Measurements from ENCODE around the gene TTC17. TPM values are rescaled to one million over a fixed set of nuclear protein-coding genes. Genes with fewer than 3 reads are reported as not detected.

The TTC17 gene
- total RNA-seq, 3 donors from 2014 or later (not counting 1 experiment from before 2014, with no cell fraction given), result 100 to 129 (median 101) TPM

DNA sequence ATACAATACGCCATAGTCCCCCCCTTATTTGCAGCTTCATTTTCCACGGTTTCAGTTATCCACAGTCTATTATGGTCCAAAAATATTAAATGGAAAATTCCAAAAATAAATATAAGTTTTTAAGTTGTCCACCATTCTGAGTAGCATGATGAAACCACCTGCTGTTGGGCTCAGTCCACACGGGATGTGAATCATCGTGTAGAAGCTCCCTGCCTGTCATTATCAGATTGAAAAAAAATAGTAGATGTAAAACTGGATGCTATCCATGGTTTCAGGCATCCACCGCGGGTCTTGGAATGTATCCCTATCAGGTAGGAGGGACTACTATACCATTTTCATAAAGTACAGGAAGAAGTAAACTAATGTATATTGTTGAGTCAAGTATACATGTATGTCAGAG, 127.4 kb downstream of the TTC17 start:
- H3K27me3 ChIP-seq (ENCODE audit: control insufficient read depth, insufficient read depth, low read length), result no peaks in the 10 kb centered on the region
- peaks cover 6% of the 10 kb centered on the region for H3K36me3 ChIP-seq (ENCODE audit: control insufficient read depth, insufficient read depth, low read length)
- H3K36me3 Mint-ChIP-seq, result no peaks in the 10 kb centered on the region
- 97% methylated on average over 2 of the region's 6 CpGs for WGBS (ENCODE audit: insufficient coverage)
- no peaks in the 10 kb centered on the region for H3K9me3 Mint-ChIP-seq
- peaks cover 6 to 7% of the 10 kb centered on the region in 2 donors for H3K4me1 Mint-ChIP-seq
- no peak for ATAC-seq
- no peak overlapping the region for H3K27ac Mint-ChIP-seq
- no peaks in the 10 kb centered on the region for H3K27me3 Mint-ChIP-seq (ENCODE audit: low read depth in 2 of 2)
- H3K4me1 ChIP-seq (ENCODE audit: control insufficient read depth, insufficient read depth, low read length), result no peaks in the 10 kb centered on the region
- TF ChIP-seq, protein P1, sequence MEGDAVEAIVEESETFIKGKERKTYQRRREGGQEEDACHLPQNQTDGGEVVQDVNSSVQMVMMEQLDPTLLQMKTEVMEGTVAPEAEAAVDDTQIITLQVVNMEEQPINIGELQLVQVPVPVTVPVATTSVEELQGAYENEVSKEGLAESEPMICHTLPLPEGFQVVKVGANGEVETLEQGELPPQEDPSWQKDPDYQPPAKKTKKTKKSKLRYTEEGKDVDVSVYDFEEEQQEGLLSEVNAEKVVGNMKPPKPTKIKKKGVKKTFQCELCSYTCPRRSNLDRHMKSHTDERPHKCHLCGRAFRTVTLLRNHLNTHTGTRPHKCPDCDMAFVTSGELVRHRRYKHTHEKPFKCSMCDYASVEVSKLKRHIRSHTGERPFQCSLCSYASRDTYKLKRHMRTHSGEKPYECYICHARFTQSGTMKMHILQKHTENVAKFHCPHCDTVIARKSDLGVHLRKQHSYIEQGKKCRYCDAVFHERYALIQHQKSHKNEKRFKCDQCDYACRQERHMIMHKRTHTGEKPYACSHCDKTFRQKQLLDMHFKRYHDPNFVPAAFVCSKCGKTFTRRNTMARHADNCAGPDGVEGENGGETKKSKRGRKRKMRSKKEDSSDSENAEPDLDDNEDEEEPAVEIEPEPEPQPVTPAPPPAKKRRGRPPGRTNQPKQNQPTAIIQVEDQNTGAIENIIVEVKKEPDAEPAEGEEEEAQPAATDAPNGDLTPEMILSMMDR (IDR thresholded peaks at IDR 0.05), result no peak
- intact Hi-C loops (cut with micrococcal nuclease), result no loop called here
- H3K27ac ChIP-seq (ENCODE audit: low read length), result no peak overlapping the region
- H3K9me3 ChIP-seq (ENCODE audit: control insufficient read depth, insufficient read depth, low read length), result no peaks in the 10 kb centered on the region
- H3K4me3 Mint-ChIP-seq, result no peak overlapping the region
- no peak for DNase-seq
- no peak overlapping the region for H3K4me3 ChIP-seq (ENCODE audit: low read length)

DNA sequence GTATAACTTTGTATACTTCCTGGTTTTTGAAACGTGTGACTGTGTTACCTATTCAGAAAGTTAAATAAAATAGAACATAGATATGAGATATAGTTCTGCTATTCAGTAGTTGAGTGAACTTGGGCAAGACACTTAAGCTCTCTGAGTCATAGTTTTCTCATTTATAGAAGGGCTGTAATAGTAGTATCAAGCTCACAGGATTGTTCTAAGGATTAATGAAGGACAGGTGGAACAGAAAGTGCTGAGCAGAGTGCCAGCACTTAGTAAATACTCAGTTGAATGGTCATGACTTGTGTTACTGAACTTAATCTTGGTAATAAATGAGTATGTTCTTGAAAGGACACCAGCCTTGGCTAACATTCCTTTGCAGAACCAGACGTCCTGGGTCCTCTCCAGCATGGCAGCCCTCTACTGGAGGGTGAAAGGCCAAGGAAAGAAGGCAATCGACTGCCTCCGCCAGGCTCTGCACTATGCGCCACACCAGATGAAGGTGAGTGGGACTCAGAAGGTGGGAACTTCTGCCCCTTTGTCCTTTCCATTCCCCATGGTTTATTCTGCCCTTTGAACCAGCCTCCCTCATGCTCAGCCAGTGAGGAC, 131.2 kb downstream of the TTC17 start:
- no peak overlapping the region for H3K27ac ChIP-seq (ENCODE audit: low read length)
- H3K4me1 ChIP-seq (ENCODE audit: control insufficient read depth, insufficient read depth, low read length), result no peaks in the 10 kb centered on the region
- H3K27me3 ChIP-seq (ENCODE audit: control insufficient read depth, insufficient read depth, low read length), result no peaks in the 10 kb centered on the region
- Mint-ChIP-seq H3K9me3 (no peaks in the 10 kb centered on the region), H3K36me3 (peaks cover 27% of the 10 kb centered on the region), H3K4me1 (peaks cover 6 to 7% of the 10 kb centered on the region in 2 donors), H3K27ac (no peak overlapping the region), H3K4me3 (no peak overlapping the region), H3K27me3 (ENCODE audit: low read depth in 2 of 2) (no peaks in the 10 kb centered on the region)
- intact Hi-C loops (cut with micrococcal nuclease), result no loop called here
- DNase-seq, result no peak
- no peak for ATAC-seq
- WGBS (ENCODE audit: insufficient coverage), result 90% methylated on average over 5 of the region's 5 CpGs
- TF ChIP-seq, protein P1 (IDR thresholded peaks at IDR 0.05), result no peak
- no peaks in the 10 kb centered on the region for H3K9me3 ChIP-seq (ENCODE audit: control insufficient read depth, insufficient read depth, low read length)
- H3K4me3 ChIP-seq (ENCODE audit: low read length), result no peak overlapping the region
- peaks cover 21% of the 10 kb centered on the region for H3K36me3 ChIP-seq (ENCODE audit: control insufficient read depth, insufficient read depth, low read length)

DNA sequence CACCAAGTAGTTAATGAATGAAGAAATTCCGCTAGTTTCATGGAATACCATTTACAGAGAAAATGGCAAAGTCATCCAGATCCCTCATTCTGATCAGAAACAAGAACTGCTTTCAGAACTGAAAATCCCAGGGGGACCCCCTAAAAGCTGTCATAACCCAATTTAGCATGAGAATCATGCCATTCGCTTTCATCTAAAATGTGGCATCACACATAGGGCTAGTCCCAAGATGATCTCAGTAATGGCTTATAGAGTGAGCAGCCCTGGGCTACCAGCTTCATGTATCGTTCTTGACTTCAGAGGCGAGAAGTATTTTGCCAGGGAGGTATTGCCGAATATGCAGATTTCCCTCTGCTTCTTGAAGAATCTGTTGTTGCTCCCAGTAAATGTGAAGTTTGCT, 134.0 kb downstream of the TTC17 start:
- Histone ChIP-seq H3K27me3 (ENCODE audit: control insufficient read depth, insufficient read depth, low read length) (no peaks in the 10 kb centered on the region), H3K36me3 (ENCODE audit: control insufficient read depth, insufficient read depth, low read length) (peaks cover 21% of the 10 kb centered on the region), H3K4me3 (ENCODE audit: low read length) (no peak overlapping the region), H3K9me3 (ENCODE audit: control insufficient read depth, insufficient read depth, low read length) (no peaks in the 10 kb centered on the region), H3K27ac (ENCODE audit: low read length) (no peak overlapping the region), H3K4me1 (ENCODE audit: control insufficient read depth, insufficient read depth, low read length) (no peaks in the 10 kb centered on the region)
- 92% methylated on average over 5 of the region's 5 CpGs for WGBS (ENCODE audit: insufficient coverage)
- Mint-ChIP-seq H3K4me3 (no peak overlapping the region), H3K27me3 (ENCODE audit: low read depth in 2 of 2) (no peaks in the 10 kb centered on the region), H3K27ac (no peak overlapping the region), H3K4me1 (peaks cover 6 to 7% of the 10 kb centered on the region in 2 donors), H3K9me3 (no peaks in the 10 kb centered on the region), H3K36me3 (peaks cover 27% of the 10 kb centered on the region)
- TF ChIP-seq, protein P1 (IDR thresholded peaks at IDR 0.05), result no peak
- ATAC-seq (no peak), DNase-seq (no peak)
- intact Hi-C loops (cut with micrococcal nuclease), result no loop called here

DNA sequence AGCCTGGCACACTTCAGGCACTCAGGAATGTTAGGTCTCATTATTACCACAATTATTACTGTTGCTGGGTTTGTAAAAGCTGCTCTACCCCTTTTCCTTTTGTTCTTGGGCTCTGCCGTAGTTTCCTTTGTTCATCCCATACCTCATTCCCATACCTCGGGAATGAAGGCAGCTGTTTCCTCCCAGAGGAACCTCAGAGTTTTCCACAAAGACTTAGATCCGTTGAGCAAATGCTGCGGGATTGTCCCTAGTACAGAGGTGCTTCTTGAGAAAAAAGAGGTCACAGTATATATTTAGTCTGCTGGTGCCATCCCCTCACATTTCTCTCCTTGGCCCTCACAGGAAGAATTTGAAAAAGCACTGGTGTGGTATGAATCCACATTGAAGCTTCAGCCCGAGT, 134.7 kb downstream of the TTC17 start:
- WGBS (ENCODE audit: insufficient coverage), result 96% methylated on average over 5 of the region's 5 CpGs

More for the DNA sequence above, 134.7 kb downstream of the TTC17 start:
- Mint-ChIP-seq H3K9me3 (no peaks in the 10 kb centered on the region), H3K4me3 (no peak overlapping the region), H3K27me3 (ENCODE audit: low read depth in 2 of 2) (no peaks in the 10 kb centered on the region), H3K27ac (no peak overlapping the region), H3K4me1 (peaks cover 6 to 7% of the 10 kb centered on the region in 2 donors), H3K36me3 (peaks cover 27% of the 10 kb centered on the region)
- ATAC-seq (no peak), DNase-seq (no peak)
- Histone ChIP-seq H3K27me3 (ENCODE audit: control insufficient read depth, insufficient read depth, low read length) (no peaks in the 10 kb centered on the region), H3K36me3 (ENCODE audit: control insufficient read depth, insufficient read depth, low read length) (peaks cover 21% of the 10 kb centered on the region), H3K9me3 (ENCODE audit: control insufficient read depth, insufficient read depth, low read length) (no peaks in the 10 kb centered on the region), H3K27ac (ENCODE audit: low read length) (no peak overlapping the region), H3K4me1 (ENCODE audit: control insufficient read depth, insufficient read depth, low read length) (no peaks in the 10 kb centered on the region), H3K4me3 (ENCODE audit: low read length) (no peak overlapping the region)
- TF ChIP-seq, protein P1 (IDR thresholded peaks at IDR 0.05), result no peak
- intact Hi-C loops (cut with micrococcal nuclease), result no loop called here
